GM12892 (cell line): ENCODE measurements around the gene OSR1.

Experiments used
- POLR2A ChIP-seq: IDR thresholded peaks from 2 replicates; pipeline ENCODE4 v1.6.1; 2011; ENCODE audit warnings: low read depth, low read length, control low read depth
- POLR2AphosphoS5 ChIP-seq: IDR thresholded peaks from 2 replicates; pipeline ENCODE4 v1.6.1; 2011; ENCODE audit warnings: low read depth, low read length, control low read depth

DNA sequence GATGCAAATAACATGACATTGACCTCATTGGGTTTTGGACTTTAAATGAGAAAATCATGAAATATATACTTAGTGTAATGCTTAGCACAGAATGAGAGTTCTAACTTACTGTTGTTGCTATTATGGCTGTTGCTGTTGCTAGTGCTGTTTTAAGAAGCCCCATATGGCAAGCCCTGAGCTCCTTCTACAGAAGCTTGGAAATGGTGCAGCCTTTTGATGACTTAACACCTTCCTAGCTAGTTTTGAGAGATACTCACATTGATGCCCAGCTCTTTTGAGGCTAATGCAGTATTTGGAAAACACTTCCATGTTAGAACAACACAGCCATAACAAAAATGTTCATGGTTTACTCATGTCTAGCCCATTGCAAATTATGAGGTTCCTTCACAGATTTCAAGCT lies 30.9 kb downstream of the OSR1 start:
- TF ChIP-seq POLR2AphosphoS5 (no peak), POLR2A (no peak)
